Progenitor cell of endocrine pancreas (in vitro differentiated cells): ENCODE results near the gene ZNF326. TPM values are rescaled to one million over a fixed set of nuclear protein-coding genes. Genes with fewer than 3 reads are reported as not detected.
A peak's percentile ranks its signal among the peaks of the same experiment; 100 is the strongest.

Source experiments
- DNase-seq: peaks from one replicate; pipeline ENCODE4 v3.0.0; 2021; ENCODE audit warnings: low spot score; ENCODE audit not compliant: unreplicated experiment
- H3K27ac Mint-ChIP-seq: 2 replicates; pipeline ENCODE4 v1.8.0; 2021; ENCODE audit warnings: mild to moderate bottlenecking, moderate library complexity, mixed read lengths
- H3K27me3 Mint-ChIP-seq: 2 replicates; pipeline ENCODE4 v1.8.0; 2021; ENCODE audit warnings: mixed read lengths
- H3K36me3 Mint-ChIP-seq: 2 replicates; pipeline ENCODE4 v1.8.0; 2022; ENCODE audit warnings: mixed read lengths; ENCODE audit not compliant: insufficient read depth
- H3K4me1 Mint-ChIP-seq: 2 replicates; pipeline ENCODE4 v1.8.0; 2021; ENCODE audit warnings: low read depth, mixed read lengths
- H3K4me3 Mint-ChIP-seq: 2 replicates; pipeline ENCODE4 v1.8.0; 2021; ENCODE audit warnings: low read depth, mild to moderate bottlenecking, moderate library complexity, mixed read lengths
- H3K9me3 Mint-ChIP-seq: 2 replicates; pipeline ENCODE4 v1.8.0; 2021; ENCODE audit warnings: low read depth, mixed read lengths
- CTCF ChIP-seq: fragments of 200-600 bp; sonication (generic); IDR thresholded peaks from one replicate; pipeline ENCODE4 v1.5.0; 2021; ENCODE audit warnings: antibody characterized with exemption, mild to moderate bottlenecking; ENCODE audit not compliant: unreplicated experiment
- total RNA-seq: library from RNA; stranded (reverse); gene quantifications from 2 replicates; pipeline ENCODE4 v1.2.1, GENCODE V29; 2021

The ZNF326 gene
- total RNA-seq, 1 donor from 2014 or later = 70.9 TPM

- no peak for TF ChIP-seq CTCF
- Mint-ChIP-seq H3K4me1 (peaks cover 16% of the 10 kb centered on the region), H3K27ac (peak overlapping the region; percentile 77), H3K27me3 (no peaks in the 10 kb centered on the region), H3K36me3 (peaks cover 1% of the 10 kb centered on the region), H3K4me3 (no peak overlapping the region), H3K9me3 (peaks cover 1% of the 10 kb centered on the region)
- no peak for DNase-seq
Measured at GRCh38 chr1:89949991-89950624, 44.8 kb upstream of the ZNF326 start.

GRCh38 chr1:89950703-89951102 is 44.2 kb upstream of the ZNF326 start:
- Mint-ChIP-seq H3K27me3 (no peaks in the 10 kb centered on the region), H3K27ac (no peak overlapping the region), H3K4me1 (peaks cover 15% of the 10 kb centered on the region), H3K4me3 (no peak overlapping the region), H3K36me3 (peaks cover 1% of the 10 kb centered on the region), H3K9me3 (no peaks in the 10 kb centered on the region)
- TF ChIP-seq CTCF = no peak
- DNase-seq = no peak

GRCh38 chr1:89951766-89952604 is 42.9 kb upstream of the ZNF326 start:
- Mint-ChIP-seq H3K27me3 (no peaks in the 10 kb centered on the region), H3K36me3 (peaks cover 1% of the 10 kb centered on the region), H3K4me1 (peaks cover 17% of the 10 kb centered on the region), H3K9me3 (no peaks in the 10 kb centered on the region), H3K4me3 (no peak overlapping the region), H3K27ac (no peak overlapping the region)
- no peak for TF ChIP-seq CTCF
- no peak for DNase-seq

GRCh38 chr1:89952605-89953130 is 42.2 kb upstream of the ZNF326 start:
- TF ChIP-seq CTCF = no peak
- Mint-ChIP-seq H3K9me3 (no peaks in the 10 kb centered on the region), H3K27ac (no peak overlapping the region), H3K4me1 (peaks cover 22% of the 10 kb centered on the region), H3K36me3 (peaks cover 1% of the 10 kb centered on the region), H3K4me3 (no peak overlapping the region), H3K27me3 (no peaks in the 10 kb centered on the region)
- no peak for DNase-seq

- no peak for TF ChIP-seq CTCF
- no peaks in the 10 kb centered on the region for H3K36me3 Mint-ChIP-seq
- no peak overlapping the region for H3K4me3 Mint-ChIP-seq
- DNase-seq = no peak
- H3K9me3 Mint-ChIP-seq = no peaks in the 10 kb centered on the region
- H3K4me1 Mint-ChIP-seq = peaks cover 24% of the 10 kb centered on the region
- no peak overlapping the region for H3K27ac Mint-ChIP-seq
- H3K27me3 Mint-ChIP-seq = no peaks in the 10 kb centered on the region
Measured at GRCh38 chr1:89953131-89953626, 41.7 kb upstream of the ZNF326 start.
